Kidney (tissue), 14 donors: ENCODE data around the gene UFM1. TPM values are rescaled to one million over a fixed set of nuclear protein-coding genes. Genes with fewer than 3 reads are reported as not detected.
A peak's percentile ranks its signal among the peaks of the same experiment; 100 is the strongest.

Source experiments
- DNase-seq, 5 donors: peaks; one replicate each; pipeline ENCODE4 v3.0.0-alpha.2; 2013 to 2020
- FAIRE-seq: peaks from 2 replicates; lab custom pipeline; 2012; peaks lifted over from hg19 to GRCh38; lab: Jason Lieb, UNC
- H3K27ac ChIP-seq, 2 donors: one replicate each; pipeline ENCODE4 v1.7.0; 2013; ENCODE audit warnings: low read depth in 2 of 2, low read length in 2 of 2, inconsistent platforms in 1 of 2
- H3K27me3 ChIP-seq: one replicate; pipeline ENCODE4 v1.7.1; 2013; ENCODE audit warnings: low read length, inconsistent platforms; ENCODE audit not compliant: control insufficient read depth, insufficient read depth
- H3K36me3 ChIP-seq, 3 donors: one replicate each; pipeline versions ENCODE4 v1.7.0 to v1.7.1; 2013; ENCODE audit warnings: low read length in 3 of 3, control low read depth in 1 of 3, inconsistent platforms in 1 of 3; ENCODE audit not compliant: insufficient read depth in 3 of 3, control insufficient read depth in 2 of 3
- H3K4me1 ChIP-seq, 3 donors: one replicate each; pipeline versions ENCODE4 v1.7.0 to v1.7.1; 2013; ENCODE audit warnings: low read length in 3 of 3, inconsistent platforms in 1 of 3, low read depth in 1 of 3; ENCODE audit not compliant: control insufficient read depth in 2 of 3, insufficient read depth in 2 of 3
- H3K4me3 ChIP-seq, 3 donors: one replicate each; pipeline versions ENCODE4 v1.7.0 to v1.8.1; 2013; ENCODE audit warnings: low read length in 3 of 3, control low read depth in 1 of 3, inconsistent platforms in 1 of 3
- H3K9ac ChIP-seq, 3 donors: one replicate each; pipeline versions ENCODE4 v1.7.0 to v1.7.1; 2013; ENCODE audit warnings: low read length in 3 of 3, control low read depth in 1 of 3, inconsistent platforms in 1 of 3
- H3K9me3 ChIP-seq, 3 donors: one replicate each; pipeline versions ENCODE4 v1.7.0 to v1.7.1; 2013; ENCODE audit warnings: low read length in 3 of 3, control low read depth in 1 of 3, inconsistent platforms in 1 of 3; ENCODE audit not compliant: control insufficient read depth in 2 of 3, insufficient read depth in 1 of 3
- intact Hi-C: fragments of 100-400 bp; cut with DNase I; formaldehyde crosslinking; loops from one replicate; pipeline ENCODE4 v1.11.1; 2022
- polyA plus RNA-seq: library from polyadenylated mRNA; stranded (reverse); fragments of 350-450 nt; fragmentation: Illumina TruSeq; extraction: RNeasy Lipid Tissue Mini Kit (QIAGEN cat#74804); gene quantifications from one replicate; pipeline ENCODE4 v1.2.3, GENCODE V29; 2014; ENCODE audit warnings: low read depth, low replicate concordance; ENCODE audit not compliant: insufficient read depth
- total RNA-seq: library from RNA; stranded (reverse); fragmentation: NEBNext Ultra II Directional; extraction: Animal tissue kit (Norgen Biotek cat#: 25700); gene quantifications from one replicate; pipeline ENCODE4 v1.2.1, GENCODE V29; 2021
- TF ChIP-seq, protein P1 (sequence below): IDR thresholded peaks from 3 replicates; pipeline ENCODE4 v1.5.1; 2012; ENCODE audit warnings: mild to moderate bottlenecking, moderate library complexity, borderline replicate concordance; ENCODE audit not compliant: insufficient read depth; ENCODE audit errors: extremely low read depth
- donor health status: control.
- donor health status: control.
- donor health status: control.
- donor health status: control.
- donor health status: control.
- donor health status: DM: yes; HTN: yes; CAD: no.
- donor health status: Normal renal cell carcinoma (clear cell type).

Gene UFM1
- total and polyA plus RNA-seq, 2 donors from 2014 or later: 39.1 to 60.7 TPM

GRCh38 chr13:38382946-38383345 is 33.3 kb downstream of the UFM1 start:
- TF ChIP-seq, protein P1, sequence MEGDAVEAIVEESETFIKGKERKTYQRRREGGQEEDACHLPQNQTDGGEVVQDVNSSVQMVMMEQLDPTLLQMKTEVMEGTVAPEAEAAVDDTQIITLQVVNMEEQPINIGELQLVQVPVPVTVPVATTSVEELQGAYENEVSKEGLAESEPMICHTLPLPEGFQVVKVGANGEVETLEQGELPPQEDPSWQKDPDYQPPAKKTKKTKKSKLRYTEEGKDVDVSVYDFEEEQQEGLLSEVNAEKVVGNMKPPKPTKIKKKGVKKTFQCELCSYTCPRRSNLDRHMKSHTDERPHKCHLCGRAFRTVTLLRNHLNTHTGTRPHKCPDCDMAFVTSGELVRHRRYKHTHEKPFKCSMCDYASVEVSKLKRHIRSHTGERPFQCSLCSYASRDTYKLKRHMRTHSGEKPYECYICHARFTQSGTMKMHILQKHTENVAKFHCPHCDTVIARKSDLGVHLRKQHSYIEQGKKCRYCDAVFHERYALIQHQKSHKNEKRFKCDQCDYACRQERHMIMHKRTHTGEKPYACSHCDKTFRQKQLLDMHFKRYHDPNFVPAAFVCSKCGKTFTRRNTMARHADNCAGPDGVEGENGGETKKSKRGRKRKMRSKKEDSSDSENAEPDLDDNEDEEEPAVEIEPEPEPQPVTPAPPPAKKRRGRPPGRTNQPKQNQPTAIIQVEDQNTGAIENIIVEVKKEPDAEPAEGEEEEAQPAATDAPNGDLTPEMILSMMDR: no peak
- no peak for FAIRE-seq
- intact Hi-C loops: no loop called here

DNA sequence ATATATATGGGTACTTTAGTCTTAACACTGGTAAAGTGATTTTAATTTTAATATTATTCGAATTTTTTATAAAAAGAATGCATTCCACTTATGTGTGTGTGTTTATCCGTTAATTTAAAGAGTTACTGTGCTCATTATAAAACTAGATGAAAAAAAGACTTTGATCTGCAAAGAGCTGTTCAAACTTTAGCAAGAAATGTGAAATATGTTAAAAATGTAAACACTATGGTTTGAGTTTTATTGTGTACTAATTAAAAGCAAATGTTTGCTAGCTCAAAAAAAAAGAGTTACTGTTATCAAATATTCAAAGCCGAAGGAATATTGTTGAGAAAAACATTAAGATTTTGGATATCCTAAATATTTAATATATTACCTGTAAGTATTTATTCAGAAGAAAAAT is 34.5 kb downstream of the UFM1 start:
- Histone ChIP-seq H3K27me3 (no peaks in the 10 kb centered on the region), H3K4me1 (peaks cover 0 to 4% (median 0%) of the 10 kb centered on the region in 3 donors), H3K36me3 (no peaks in the 10 kb centered on the region), H3K27ac (no peak overlapping the region), H3K9me3 (no peaks in the 10 kb centered on the region), H3K9ac (no peak overlapping the region), H3K4me3 (no peak overlapping the region)
- intact Hi-C loops: no loop called here
- FAIRE-seq: no peak
- TF ChIP-seq, protein P1: no peak
- no peak for DNase-seq

More at GRCh38 chr13:38382946-38383345, 33.3 kb downstream of the UFM1 start:
- H3K4me1 ChIP-seq: peaks cover 0 to 4% (median 0%) of the 10 kb centered on the region in 3 donors
- no peak for DNase-seq
- H3K27ac ChIP-seq: no peak overlapping the region
- no peaks in the 10 kb centered on the region for H3K36me3 ChIP-seq
- no peak overlapping the region for H3K9ac ChIP-seq
- H3K4me3 ChIP-seq: no peak overlapping the region
- H3K9me3 ChIP-seq: no peaks in the 10 kb centered on the region
- H3K27me3 ChIP-seq: no peaks in the 10 kb centered on the region

DNA sequence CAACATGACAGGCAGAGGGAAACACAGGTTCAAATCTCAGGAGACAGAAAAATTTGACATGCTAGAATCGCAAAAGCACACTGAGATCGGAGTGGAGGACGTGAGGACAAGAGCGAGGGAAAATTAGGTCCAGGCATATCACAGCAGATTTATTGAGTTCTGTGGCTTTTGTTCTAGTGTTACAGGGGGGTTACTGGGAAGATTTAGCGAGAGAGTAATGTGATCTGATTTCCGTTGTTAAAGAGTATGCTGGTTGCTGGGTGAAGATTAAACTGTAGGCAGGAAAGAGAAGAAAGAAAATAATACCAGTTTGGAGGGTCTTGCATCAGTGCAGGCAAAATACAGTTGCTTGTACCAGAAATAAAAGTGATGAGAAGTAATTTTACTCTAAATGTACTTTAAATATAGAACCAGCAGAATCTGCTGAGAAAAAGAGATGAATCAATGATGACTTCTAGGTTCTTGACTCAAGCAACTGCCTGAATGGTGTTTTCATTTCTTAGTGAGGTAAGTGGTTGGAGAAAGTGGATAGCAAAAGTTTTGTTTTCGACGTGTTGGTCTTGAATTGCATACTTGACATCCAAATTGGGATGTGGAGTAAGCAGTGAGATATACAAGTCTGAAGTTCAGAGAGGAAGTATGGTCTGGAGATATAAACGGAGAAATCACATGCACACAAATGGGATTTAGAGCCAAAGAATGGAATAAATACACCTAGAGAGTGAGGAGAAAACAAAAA is 35.7 kb downstream of the UFM1 start:
- Histone ChIP-seq H3K4me3 (peak overlapping the region in 1 of 3 donors; percentile 40), H3K27ac (no peak overlapping the region), H3K9ac (peak overlapping the region in 1 of 3 donors; percentile 10), H3K27me3 (no peaks in the 10 kb centered on the region), H3K36me3 (no peaks in the 10 kb centered on the region), H3K4me1 (peaks cover 0 to 4% (median 0%) of the 10 kb centered on the region in 3 donors), H3K9me3 (no peaks in the 10 kb centered on the region)
- intact Hi-C loops: no loop called here
- DNase-seq (peak in 2 of 5 donors; percentile 85 to 91), FAIRE-seq (no peak)
- TF ChIP-seq, protein P1: no peak
